ENCODE measurements around the gene MYO3B.
A peak's percentile ranks its signal among the peaks of the same experiment; 100 is the strongest.
"Not testable (repeated sequence)": the region's sequence is repeated elsewhere in the genome, so short reads cannot be mapped to it uniquely, and the experiment has no call there.

MYO3B gene

DNA sequence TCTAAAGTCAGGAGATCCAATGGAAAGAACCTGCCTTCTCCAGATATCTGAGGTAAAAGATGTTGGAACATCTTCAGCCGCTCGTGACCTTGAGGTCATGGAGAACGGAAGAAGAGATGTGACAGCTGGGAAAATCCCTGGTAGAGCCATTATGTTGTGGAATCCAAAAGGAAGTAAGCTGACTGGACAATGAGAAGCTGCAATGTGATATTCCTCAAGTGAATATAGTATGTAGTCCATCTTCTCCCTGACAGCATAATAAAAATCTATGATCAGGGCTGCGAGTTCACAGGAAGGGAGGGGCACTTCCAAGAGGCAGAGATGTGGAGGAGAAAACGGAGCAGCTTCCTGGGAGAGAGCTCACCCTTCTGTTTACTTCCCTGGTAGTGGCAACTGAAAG, 336.2 kb downstream of the MYO3B start:
- no peak for DNase-seq (ENCODE audit: low spot score)

GRCh38 chr2:170517538-170517937, 339.6 kb downstream of the MYO3B start:
- DNase-seq (ENCODE audit: low spot score) = no peak

DNA sequence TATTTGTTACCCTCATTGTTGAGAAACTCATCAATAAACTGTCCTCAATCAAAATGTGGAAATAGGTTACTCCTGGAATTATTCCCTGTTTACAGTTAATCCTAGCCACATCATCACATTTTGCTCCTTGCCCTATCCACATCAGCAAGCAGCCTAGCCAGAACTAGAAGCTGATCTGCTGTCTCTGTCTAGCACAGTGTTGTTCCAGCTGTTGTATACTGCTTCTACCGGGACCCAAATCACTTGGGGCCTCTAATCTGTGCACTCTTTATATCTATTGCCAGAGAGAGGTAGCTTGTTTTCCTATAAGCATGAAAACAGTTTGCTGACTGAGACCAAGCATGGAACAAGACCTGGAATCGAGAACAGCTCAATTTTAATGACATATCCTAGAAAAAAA, 341.0 kb downstream of the MYO3B start:
- DNase-seq (ENCODE audit: low spot score) = no peak

DNA sequence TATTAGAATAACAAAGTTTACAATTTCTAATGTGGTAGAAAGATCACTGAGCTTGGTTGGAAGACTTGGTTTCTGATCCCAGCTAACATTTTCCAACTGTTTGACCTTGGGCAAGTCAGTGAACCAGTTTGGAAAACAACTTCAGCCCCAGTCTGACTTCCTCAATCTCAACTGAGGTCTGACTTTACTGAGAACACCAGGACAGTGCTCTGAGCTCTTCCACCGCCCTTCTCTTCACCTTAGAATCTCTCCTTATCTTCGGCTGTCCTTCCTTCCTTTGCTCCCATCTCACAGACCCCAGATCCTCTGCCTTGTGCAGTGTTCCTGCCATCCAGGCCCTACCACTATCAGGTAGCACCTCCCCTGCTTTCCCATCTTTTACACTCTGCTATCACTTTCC, 343.4 kb downstream of the MYO3B start:
- no peak for DNase-seq (ENCODE audit: low spot score)

DNA sequence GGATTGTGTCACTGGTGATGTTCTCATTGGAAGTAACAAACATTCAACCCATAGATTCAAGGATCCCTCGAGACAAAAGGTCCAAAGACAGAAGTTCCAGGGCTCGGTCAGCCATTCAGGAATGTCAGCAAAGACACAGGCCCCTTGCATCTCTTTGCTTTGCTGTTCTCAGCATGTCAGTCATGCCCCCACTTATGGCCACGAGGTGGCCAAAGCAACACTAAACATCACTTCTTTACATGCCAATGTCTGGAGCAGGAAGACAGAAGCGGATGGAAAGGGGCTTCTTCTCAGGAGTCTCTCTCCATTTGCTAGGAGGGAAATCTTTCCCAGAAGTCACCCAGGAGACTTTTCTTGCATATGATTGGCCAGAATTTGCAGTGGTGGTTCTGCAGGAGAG, 345.6 kb downstream of the MYO3B start:
- no peak for DNase-seq (ENCODE audit: low spot score)

DNA sequence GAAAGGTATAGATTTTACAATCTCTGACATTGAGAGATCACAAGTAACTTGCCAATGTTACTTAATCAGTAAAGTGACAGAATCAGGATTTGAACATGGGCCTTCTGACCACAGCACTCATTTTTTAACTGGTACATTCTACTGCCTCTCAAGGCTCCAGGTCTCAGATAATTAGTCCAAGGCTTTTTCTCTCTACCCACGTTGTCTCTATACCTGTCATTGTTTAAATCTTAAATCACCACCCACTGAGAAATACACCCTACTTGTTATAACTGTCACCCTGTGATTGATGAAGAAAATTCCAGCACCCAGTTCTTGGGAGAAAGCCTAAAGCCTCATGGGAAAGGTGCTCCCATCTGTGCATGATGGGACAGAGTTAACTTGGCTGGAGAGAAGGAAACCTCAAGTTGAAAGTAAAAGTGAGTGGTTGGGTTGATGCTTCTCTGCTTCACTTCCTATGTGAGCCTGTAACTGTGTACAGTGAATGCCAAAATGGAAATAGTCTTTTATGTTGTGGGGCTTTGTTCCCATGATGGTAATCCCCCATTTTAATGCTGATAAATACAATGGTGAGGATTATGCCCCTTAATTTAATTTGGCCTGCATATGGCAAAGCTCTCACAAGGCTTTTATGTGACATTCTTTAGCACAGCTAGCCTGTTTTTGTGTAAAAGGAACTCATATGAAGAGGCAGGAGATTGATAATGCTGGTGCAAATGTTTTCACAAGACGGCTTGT, 347.1 kb downstream of the MYO3B start:
- DNase-seq (ENCODE audit: low spot score) = peak; percentile 15

DNA sequence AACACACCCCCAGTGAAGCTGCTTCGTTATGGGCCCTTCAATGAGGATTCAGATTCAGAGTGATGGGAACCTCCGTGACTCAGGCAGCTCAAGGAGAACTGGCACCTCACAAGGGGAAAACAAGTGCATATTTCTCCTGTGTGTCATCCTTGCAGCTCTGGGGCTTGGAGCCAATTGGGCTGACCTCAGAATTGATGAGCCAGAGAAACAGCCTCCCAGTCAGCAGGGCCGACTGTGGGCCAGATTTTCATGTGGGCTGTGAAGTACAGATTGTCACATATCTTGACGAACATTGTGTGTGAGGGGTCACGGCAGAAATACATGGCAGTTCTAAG, 347.6 kb downstream of the MYO3B start:
- peak; percentile 90 for DNase-seq (ENCODE audit: low spot score)

GRCh38 chr2:170530284-170530745, 352.4 kb downstream of the MYO3B start:
- peak; percentile 29 for DNase-seq (ENCODE audit: low spot score)

- no peak for DNase-seq (ENCODE audit: low spot score)
Observed at GRCh38 chr2:170530803-170531564, 353.0 kb downstream of the MYO3B start.

- no peak for DNase-seq (ENCODE audit: low spot score)
Observed at GRCh38 chr2:170531876-170532275, 353.9 kb downstream of the MYO3B start.

- no peak for DNase-seq (ENCODE audit: low spot score)
Observed at GRCh38 chr2:170533156-170533555, 355.2 kb downstream of the MYO3B start.

DNA sequence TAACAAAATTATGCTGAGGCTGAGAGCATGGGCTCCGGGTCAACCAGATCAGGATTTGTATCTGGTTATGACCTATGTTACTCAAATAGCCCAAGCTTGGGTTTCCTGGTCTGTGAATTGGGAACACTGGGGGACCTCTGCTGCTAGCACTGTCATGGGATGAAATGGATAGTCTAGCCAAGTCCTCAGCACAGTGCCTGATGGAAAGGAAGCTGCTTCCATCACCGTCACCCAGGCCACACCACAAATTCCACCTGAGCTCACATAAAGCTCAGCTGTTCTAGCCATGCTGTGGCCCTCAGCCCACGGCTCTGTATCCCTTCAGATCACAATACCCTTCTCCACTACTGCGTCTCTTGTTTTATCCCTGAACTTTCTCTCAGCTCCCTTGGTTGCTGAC, 357.6 kb downstream of the MYO3B start:
- DNase-seq (ENCODE audit: low spot score) = no peak

DNA sequence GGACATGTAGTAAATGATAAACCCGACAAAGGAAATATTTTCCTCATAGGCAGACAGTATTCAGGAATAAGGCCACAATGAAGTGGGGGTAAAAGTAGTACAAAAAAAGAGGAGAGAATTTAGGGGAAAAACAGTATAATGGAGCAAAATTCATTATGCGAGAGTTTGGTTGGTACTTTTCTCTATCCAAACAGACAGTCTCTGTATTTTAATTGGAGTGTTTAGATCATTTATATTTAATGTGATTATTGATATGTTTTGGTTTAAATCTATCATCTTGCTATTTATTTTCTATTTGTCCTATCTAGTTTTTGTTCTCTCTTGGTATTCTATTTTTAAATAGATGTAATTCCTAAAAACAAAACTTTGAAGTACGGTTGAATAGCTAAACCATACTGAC, 366.9 kb downstream of the MYO3B start:
- no peak for DNase-seq (ENCODE audit: low spot score)

- no peak for DNase-seq (ENCODE audit: low spot score)
Observed at GRCh38 chr2:170548304-170548703, 370.4 kb downstream of the MYO3B start.

- DNase-seq (ENCODE audit: low spot score) = no peak
Observed at GRCh38 chr2:170550501-170550900, 372.6 kb downstream of the MYO3B start.

DNA sequence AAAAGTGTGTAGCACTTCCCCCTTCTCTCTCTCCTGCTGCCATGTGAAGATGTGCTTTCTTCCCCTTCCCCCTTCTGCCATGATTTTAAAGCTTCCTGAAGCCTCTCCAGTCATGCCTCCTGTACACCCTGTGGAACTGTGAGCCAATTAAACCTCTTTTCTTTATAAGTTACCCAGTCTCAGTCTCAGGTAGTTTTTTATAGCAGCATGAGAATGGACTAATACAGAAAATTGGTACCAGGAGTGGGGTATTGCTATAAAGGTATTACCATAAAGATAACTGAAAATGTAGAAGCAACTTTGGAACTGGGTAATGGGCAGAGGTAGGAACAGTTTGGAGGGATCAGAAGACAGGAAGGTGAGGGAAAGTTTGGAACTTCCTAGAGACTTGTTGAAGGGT, 374.0 kb downstream of the MYO3B start:
- not testable (repeated sequence) for DNase-seq (ENCODE audit: low spot score)

- no peak for DNase-seq (ENCODE audit: low spot score)
Observed at GRCh38 chr2:170553748-170554147, 375.8 kb downstream of the MYO3B start.

DNA sequence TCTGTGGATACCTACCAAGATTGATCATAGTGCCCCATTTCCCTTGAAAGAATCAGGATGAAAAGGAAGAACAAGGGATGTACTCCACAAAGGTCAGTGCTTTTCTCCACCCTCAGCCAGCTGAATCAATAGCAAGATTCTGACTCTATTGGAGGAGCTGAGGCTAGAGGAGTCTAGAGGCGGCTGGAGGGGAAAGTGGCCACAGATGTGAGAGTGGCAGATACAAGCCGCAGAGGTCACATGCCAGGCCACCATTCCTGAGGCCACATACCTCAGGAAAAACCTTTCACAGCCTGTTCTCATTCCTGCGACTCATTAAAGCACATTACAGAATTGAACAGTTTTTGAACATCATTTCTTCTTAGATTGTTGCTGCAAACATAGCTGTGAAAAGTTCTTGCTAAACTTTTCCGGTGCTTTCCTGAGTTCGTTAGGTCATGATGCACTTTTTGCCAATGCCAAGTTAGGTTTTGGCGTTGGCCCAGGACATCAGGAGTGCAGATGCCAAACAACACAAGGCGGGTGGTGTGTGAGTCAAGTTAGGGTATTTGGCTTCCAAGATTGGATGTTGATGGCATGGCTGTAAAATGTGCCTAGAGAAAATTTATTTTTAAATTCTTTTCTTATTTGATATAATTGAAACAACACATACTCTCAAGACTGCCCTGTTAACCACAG, 376.5 kb downstream of the MYO3B start:
- DNase-seq (ENCODE audit: low spot score) = peak; percentile 12

GRCh38 chr2:170562928-170563327, 385.0 kb downstream of the MYO3B start:
- no peak for DNase-seq (ENCODE audit: low spot score)

DNA sequence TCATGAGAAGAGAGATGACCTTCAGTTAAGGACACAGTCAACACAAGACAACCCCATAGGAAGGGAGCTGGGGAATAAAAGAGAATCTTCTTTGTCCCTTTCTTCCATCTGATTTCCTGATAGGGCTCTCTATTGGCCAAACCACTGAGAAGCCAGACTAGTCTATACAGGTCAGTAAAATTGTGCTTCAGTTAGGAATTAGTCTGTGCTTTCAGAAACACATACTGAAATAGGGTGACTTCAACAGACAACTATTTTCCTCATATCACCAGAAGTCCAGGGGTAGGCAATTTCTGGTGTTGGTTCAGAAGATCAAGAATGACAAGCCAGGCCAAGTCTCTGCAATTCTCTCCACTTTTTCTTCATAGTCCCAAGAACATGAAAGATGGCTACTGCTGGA, 385.5 kb downstream of the MYO3B start:
- no peak for DNase-seq (ENCODE audit: low spot score)

DNA sequence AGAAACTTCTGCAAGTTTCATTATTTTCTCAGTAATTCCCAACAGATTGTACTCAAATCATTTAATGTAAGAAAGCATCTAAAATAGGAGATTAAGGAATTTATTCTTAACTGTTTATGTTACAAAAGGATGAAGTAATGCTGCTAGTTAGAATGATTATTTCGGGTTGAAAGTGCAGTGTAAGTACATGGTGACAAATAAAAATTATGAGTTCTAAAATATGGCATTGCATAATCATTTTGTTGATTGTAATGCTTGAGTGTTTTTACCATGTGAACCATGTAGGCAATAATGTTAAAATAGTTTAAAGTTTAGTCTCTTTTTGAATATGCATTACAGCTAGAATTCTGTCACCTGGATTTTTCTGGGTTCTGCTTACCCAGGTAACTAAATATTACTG, 388.2 kb downstream of the MYO3B start:
- no peak for DNase-seq (ENCODE audit: low spot score)

- no peak for DNase-seq (ENCODE audit: low spot score)
Observed at GRCh38 chr2:170567429-170567828, 389.5 kb downstream of the MYO3B start.

GRCh38 chr2:170568511-170568910, 390.6 kb downstream of the MYO3B start:
- no peak for DNase-seq (ENCODE audit: low spot score)
